Type B pancreatic cell (in vitro differentiated cells): ENCODE results near the gene ABAT. TPM values are rescaled to one million over a fixed set of nuclear protein-coding genes. Genes with fewer than 3 reads are reported as not detected.

Source experiments
- DNase-seq: peaks from one replicate; pipeline ENCODE4 v3.0.0; 2021; ENCODE audit warnings: mixed read lengths; ENCODE audit not compliant: unreplicated experiment; ENCODE audit errors: extremely low spot score
- H3K27ac Mint-ChIP-seq: 2 replicates; pipeline ENCODE4 v1.8.0; 2021; ENCODE audit warnings: mild to moderate bottlenecking, mixed read lengths
- H3K27me3 Mint-ChIP-seq: 2 replicates; pipeline ENCODE4 v1.8.0; 2021; ENCODE audit warnings: mixed read lengths
- H3K36me3 Mint-ChIP-seq: 2 replicates; pipeline ENCODE4 v1.8.0; 2021; ENCODE audit warnings: mixed read lengths
- H3K4me1 Mint-ChIP-seq: one replicate; pipeline ENCODE4 v1.8.0; 2021; ENCODE audit warnings: mixed read lengths; ENCODE audit not compliant: unreplicated experiment
- H3K4me3 Mint-ChIP-seq: 2 replicates; pipeline ENCODE4 v1.8.0; 2021; ENCODE audit warnings: mild to moderate bottlenecking, mixed read lengths
- H3K9me3 Mint-ChIP-seq: 2 replicates; pipeline ENCODE4 v1.8.0; 2021; ENCODE audit warnings: mixed read lengths
- total RNA-seq: library from RNA; stranded (reverse); gene quantifications from 2 replicates; pipeline ENCODE4 v1.2.1, GENCODE V29; 2021; ENCODE audit warnings: low replicate concordance
- TF ChIP-seq, protein P1 (sequence below): fragments of 200-600 bp; sonication (generic); conservative IDR thresholded peaks from 2 replicates; pipeline ENCODE4 v1.5.0; 2021; ENCODE audit warnings: antibody characterized with exemption, mild to moderate bottlenecking

The ABAT gene
- total RNA-seq, 1 donor from 2014 or later = 32.1 TPM

GRCh38 chr16:8645831-8646230, 28.6 kb upstream of the ABAT start:
- Mint-ChIP-seq H3K27me3 (no peaks in the 10 kb centered on the region), H3K27ac (no peak overlapping the region), H3K4me3 (no peak overlapping the region), H3K4me1 (no peaks in the 10 kb centered on the region), H3K36me3 (peaks cover 35% of the 10 kb centered on the region), H3K9me3 (no peaks in the 10 kb centered on the region)
- TF ChIP-seq, protein P1, sequence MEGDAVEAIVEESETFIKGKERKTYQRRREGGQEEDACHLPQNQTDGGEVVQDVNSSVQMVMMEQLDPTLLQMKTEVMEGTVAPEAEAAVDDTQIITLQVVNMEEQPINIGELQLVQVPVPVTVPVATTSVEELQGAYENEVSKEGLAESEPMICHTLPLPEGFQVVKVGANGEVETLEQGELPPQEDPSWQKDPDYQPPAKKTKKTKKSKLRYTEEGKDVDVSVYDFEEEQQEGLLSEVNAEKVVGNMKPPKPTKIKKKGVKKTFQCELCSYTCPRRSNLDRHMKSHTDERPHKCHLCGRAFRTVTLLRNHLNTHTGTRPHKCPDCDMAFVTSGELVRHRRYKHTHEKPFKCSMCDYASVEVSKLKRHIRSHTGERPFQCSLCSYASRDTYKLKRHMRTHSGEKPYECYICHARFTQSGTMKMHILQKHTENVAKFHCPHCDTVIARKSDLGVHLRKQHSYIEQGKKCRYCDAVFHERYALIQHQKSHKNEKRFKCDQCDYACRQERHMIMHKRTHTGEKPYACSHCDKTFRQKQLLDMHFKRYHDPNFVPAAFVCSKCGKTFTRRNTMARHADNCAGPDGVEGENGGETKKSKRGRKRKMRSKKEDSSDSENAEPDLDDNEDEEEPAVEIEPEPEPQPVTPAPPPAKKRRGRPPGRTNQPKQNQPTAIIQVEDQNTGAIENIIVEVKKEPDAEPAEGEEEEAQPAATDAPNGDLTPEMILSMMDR = no peak
- no peak for DNase-seq

DNA sequence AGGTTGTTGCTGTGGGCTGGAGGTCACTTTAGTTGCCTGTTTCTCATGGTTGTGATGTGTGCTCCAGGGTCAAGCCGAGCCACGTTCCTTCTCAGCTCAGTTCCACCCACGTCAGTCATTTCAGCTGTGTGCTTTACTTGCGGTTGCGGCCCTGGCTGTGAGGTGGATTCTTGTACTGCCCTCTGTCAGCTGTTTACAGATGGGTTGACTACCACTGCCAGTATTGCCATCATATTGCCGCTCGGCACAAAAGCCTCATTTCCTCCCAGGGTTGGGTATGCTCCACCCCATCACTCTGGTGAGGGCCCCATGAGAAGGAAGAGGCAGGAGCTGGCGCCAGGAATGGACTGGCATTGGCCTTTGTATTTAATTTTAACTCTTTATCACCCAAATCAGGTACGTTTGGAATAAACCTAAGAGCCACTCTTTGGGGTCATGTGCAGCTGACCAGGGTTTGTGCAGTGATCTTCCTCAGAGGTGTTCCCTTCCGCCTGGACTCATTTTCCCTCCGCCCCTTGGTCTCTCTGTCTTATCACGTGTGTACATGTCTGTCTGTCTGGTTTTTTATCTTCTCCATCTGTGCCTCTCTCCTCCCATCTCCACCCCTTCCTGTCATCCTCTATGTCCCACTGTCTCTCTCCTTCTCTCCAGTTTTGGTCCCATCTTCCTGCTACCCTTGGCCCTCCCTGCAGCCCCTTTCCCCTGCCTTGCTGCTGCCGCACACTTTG, 27.9 kb upstream of the ABAT start:
- no peaks in the 10 kb centered on the region for H3K4me1 Mint-ChIP-seq
- no peaks in the 10 kb centered on the region for H3K27me3 Mint-ChIP-seq
- no peaks in the 10 kb centered on the region for H3K9me3 Mint-ChIP-seq
- no peak overlapping the region for H3K4me3 Mint-ChIP-seq
- DNase-seq = no peak
- H3K36me3 Mint-ChIP-seq = peaks cover 32% of the 10 kb centered on the region
- H3K27ac Mint-ChIP-seq = peak overlapping the region; percentile 26
- TF ChIP-seq, protein P1 = no peak

DNA sequence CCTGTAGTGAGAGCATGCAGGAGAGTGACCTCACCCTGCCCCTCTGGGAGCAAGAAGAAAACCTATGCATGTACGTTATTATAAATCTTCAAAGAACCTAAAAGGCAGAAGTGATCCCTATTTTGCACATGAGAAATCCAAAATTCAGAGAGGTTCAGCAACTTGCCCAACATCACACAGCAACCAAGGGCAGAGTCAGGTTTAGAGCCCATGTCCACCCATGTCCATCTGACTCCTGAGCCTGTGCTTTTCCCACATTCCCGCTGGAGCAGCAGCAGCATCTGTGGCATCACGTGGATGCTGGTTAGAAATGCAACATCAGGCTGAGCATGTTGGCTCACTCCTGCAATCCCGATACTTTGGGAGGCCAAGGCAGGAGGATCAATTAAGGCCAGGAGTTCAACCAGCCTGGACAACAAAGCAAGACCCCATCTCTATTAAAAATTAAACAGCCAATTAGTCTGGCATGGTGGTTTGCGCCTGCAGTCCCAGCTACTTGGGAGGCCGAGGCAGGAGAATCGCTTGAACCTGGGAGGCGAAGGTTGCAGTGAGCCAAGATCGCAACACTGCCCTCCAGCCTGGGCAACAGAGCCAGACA, 26.6 kb upstream of the ABAT start:
- H3K36me3 Mint-ChIP-seq = peaks cover 23% of the 10 kb centered on the region
- H3K27me3 Mint-ChIP-seq = no peaks in the 10 kb centered on the region
- H3K9me3 Mint-ChIP-seq = no peaks in the 10 kb centered on the region
- H3K4me3 Mint-ChIP-seq = no peak overlapping the region
- no peak overlapping the region for H3K27ac Mint-ChIP-seq
- H3K4me1 Mint-ChIP-seq = no peaks in the 10 kb centered on the region
- no peak for DNase-seq
- TF ChIP-seq, protein P1 = no peak

DNA sequence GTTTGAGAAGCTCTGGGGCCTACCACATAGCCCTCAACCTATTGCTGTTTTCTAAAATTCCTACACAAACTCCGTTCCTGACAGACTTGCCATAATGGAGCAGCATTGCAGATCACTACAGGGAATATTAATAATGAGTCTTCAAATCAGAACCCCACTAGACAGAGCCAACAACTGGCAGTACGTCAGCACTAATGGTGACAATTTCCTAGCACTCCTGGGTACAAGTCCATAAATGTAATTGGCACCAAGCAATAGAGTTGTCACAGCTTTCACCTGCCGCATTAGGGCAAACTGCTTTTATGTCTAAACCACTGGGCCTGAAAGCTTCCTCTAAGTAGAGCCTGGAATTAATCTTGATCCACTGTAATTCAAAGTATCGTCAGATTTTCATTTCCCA, 25.5 kb upstream of the ABAT start:
- no peak overlapping the region for H3K4me3 Mint-ChIP-seq
- H3K4me1 Mint-ChIP-seq = no peaks in the 10 kb centered on the region
- DNase-seq = no peak
- no peaks in the 10 kb centered on the region for H3K27me3 Mint-ChIP-seq
- H3K36me3 Mint-ChIP-seq = peaks cover 18% of the 10 kb centered on the region
- H3K27ac Mint-ChIP-seq = no peak overlapping the region
- no peaks in the 10 kb centered on the region for H3K9me3 Mint-ChIP-seq
- TF ChIP-seq, protein P1 = no peak

DNA sequence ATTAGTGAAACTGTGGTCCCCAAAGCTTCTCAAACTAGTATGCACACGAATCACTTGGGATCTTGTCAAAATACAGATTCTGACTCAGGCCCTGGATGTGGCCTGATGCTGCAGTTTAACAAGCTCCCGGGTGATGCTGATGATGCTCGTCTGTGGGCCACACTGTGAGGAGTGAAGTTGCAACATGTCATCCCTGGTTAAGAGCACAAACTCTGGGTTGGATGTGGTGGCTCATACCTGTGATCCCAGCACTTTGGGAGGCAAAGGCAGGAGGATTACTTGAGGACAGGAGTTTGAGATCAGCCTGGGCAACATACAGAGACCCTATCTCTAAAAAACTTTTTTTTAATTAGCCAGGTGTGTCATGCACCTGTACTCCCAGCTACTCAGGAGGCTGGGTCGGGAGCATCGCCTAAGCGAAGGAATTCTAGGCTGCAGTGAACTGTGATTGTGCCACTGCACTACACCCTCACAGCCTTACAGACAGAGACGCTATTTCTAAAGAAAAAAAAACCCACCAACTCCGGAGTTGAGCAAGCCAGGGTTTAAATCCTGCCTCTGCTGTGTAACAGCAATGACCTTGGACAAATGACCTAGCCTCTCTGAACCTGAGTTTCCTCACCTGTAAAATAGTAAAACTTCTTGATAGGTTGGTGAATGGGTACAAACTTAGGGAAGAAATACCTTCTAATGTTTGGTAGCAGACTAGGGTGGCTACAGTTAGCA, 24.4 kb upstream of the ABAT start:
- no peaks in the 10 kb centered on the region for H3K4me1 Mint-ChIP-seq
- DNase-seq = no peak
- peaks cover 13% of the 10 kb centered on the region for H3K36me3 Mint-ChIP-seq
- no peak overlapping the region for H3K4me3 Mint-ChIP-seq
- H3K27ac Mint-ChIP-seq = no peak overlapping the region
- no peaks in the 10 kb centered on the region for H3K27me3 Mint-ChIP-seq
- no peaks in the 10 kb centered on the region for H3K9me3 Mint-ChIP-seq
- TF ChIP-seq, protein P1 = no peak
